HL-60 (cell line): Measurements from ENCODE around the gene SWAP70.

Experiments used
- GABPA ChIP-seq: IDR thresholded peaks from 2 replicates; pipeline ENCODE4 v1.6.1; 2012; ENCODE audit warnings: low read depth
- POLR2AphosphoS5 ChIP-seq: IDR thresholded peaks from 2 replicates; pipeline ENCODE4 v1.6.1; 2012; ENCODE audit warnings: low read depth
- SPI1 ChIP-seq: IDR thresholded peaks from 2 replicates; pipeline ENCODE4 v1.6.1; 2012; ENCODE audit warnings: low read depth, mild to moderate bottlenecking, borderline replicate concordance
- TF ChIP-seq, protein P1 (sequence below): IDR thresholded peaks from one replicate; pipeline ENCODE4 v1.5.1; 2011; ENCODE audit warnings: low read length, control low read depth, inconsistent platforms; ENCODE audit not compliant: insufficient read depth
- TF ChIP-seq, protein P2 (sequence below): IDR thresholded peaks from 2 replicates; pipeline ENCODE4 v1.6.1; 2012; ENCODE audit warnings: low read depth; ENCODE audit not compliant: insufficient replicate concordance

DNA sequence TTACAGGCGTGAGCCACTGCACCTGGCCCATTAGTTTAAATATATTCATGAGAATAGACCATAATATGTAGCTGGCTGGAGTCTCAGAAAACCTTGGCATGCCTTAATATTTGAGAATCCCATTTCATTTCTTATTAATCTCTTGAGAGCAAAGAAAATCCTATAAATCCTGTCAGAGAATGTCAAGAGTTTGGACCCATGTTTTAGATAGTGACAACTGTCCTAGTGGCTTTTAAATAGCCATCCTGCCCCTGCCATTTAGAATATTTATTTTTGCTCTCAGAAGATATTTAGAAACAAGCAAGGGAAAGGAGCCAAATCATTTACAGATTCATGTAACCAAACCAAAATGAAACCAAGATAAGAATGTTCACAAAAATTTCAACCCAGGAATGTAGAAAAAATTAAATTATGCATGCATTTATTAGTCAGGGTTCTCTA, 107.2 kb downstream of the SWAP70 start:
- TF ChIP-seq, protein P1, sequence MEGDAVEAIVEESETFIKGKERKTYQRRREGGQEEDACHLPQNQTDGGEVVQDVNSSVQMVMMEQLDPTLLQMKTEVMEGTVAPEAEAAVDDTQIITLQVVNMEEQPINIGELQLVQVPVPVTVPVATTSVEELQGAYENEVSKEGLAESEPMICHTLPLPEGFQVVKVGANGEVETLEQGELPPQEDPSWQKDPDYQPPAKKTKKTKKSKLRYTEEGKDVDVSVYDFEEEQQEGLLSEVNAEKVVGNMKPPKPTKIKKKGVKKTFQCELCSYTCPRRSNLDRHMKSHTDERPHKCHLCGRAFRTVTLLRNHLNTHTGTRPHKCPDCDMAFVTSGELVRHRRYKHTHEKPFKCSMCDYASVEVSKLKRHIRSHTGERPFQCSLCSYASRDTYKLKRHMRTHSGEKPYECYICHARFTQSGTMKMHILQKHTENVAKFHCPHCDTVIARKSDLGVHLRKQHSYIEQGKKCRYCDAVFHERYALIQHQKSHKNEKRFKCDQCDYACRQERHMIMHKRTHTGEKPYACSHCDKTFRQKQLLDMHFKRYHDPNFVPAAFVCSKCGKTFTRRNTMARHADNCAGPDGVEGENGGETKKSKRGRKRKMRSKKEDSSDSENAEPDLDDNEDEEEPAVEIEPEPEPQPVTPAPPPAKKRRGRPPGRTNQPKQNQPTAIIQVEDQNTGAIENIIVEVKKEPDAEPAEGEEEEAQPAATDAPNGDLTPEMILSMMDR: no peak
- TF ChIP-seq POLR2AphosphoS5 (no peak), SPI1 (no peak), GABPA (no peak)
- TF ChIP-seq, protein P2, sequence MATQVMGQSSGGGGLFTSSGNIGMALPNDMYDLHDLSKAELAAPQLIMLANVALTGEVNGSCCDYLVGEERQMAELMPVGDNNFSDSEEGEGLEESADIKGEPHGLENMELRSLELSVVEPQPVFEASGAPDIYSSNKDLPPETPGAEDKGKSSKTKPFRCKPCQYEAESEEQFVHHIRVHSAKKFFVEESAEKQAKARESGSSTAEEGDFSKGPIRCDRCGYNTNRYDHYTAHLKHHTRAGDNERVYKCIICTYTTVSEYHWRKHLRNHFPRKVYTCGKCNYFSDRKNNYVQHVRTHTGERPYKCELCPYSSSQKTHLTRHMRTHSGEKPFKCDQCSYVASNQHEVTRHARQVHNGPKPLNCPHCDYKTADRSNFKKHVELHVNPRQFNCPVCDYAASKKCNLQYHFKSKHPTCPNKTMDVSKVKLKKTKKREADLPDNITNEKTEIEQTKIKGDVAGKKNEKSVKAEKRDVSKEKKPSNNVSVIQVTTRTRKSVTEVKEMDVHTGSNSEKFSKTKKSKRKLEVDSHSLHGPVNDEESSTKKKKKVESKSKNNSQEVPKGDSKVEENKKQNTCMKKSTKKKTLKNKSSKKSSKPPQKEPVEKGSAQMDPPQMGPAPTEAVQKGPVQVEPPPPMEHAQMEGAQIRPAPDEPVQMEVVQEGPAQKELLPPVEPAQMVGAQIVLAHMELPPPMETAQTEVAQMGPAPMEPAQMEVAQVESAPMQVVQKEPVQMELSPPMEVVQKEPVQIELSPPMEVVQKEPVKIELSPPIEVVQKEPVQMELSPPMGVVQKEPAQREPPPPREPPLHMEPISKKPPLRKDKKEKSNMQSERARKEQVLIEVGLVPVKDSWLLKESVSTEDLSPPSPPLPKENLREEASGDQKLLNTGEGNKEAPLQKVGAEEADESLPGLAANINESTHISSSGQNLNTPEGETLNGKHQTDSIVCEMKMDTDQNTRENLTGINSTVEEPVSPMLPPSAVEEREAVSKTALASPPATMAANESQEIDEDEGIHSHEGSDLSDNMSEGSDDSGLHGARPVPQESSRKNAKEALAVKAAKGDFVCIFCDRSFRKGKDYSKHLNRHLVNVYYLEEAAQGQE: no peak
